ENCODE data around the gene SCYGR1. TPM values are rescaled to one million over a fixed set of nuclear protein-coding genes. Genes with fewer than 3 reads are reported as not detected.

Gene SCYGR1
- total and polyA plus RNA-seq, 2 of the 13 experiments (the other 11 are each of a cell fraction or from before 2014, with no cell fraction given), result not detected

GRCh38 chr2:227411990-227412350, 24.2 kb upstream of the SCYGR1 start:
- WGBS (ENCODE audit: low lambda C conversion rate), result 87% methylated on average over 3 of the region's 3 CpGs
- DNase-seq (ENCODE audit: low spot score), result no peak
- no peak overlapping the region for H3K27ac ChIP-seq (ENCODE audit: extremely low read length, insufficient read depth, low read length)
- no peaks in the 10 kb centered on the region for H3K79me2 ChIP-seq (ENCODE audit: insufficient read depth, low read length)
- no peaks in the 10 kb centered on the region for H3K36me3 ChIP-seq (replicated peaks in 1 of 2; ENCODE audit: control insufficient read depth in 1 of 2, insufficient read depth in 2 of 2, low read length in 2 of 2)
- no TSS peak for BruUV-seq (replicated peaks)
- in situ Hi-C loops (cut with HindIII; ENCODE audit: extremely low pct_ligation_motif_present, low pct_unique_long_range_greater_than_20kb) (no loop called here), intact Hi-C loops (cut with micrococcal nuclease; ENCODE audit: unreplicated experiment) (no loop called here)
- FAIRE-seq, result no peak
- ATAC-seq, result no peak
- CTCF ChIA-PET (ENCODE audit: low intra/inter-chr PET ratio, low total read pairs), result no interaction called here
- peaks cover 27% of the 10 kb centered on the region for H3K4me1 ChIP-seq (ENCODE audit: insufficient read depth, low read length)
- H3K4me2 ChIP-seq (ENCODE audit: low read depth, low read length), result no peak overlapping the region
- POLR2A ChIA-PET, result no interaction called here
- no peak overlapping the region for H3K4me3 ChIP-seq (replicated peaks in 1 of 3; ENCODE audit: insufficient read depth in 1 of 3, low read depth in 2 of 3, low read length in 3 of 3)
- H3K9me3 ChIP-seq (ENCODE audit: low read length), result no peaks in the 10 kb centered on the region
- H3K9ac ChIP-seq (ENCODE audit: insufficient read depth, low read depth, low read length), result no peak overlapping the region
- no peak overlapping the region for H2AFZ ChIP-seq (ENCODE audit: low read length)
- no peaks in the 10 kb centered on the region for H4K20me1 ChIP-seq (ENCODE audit: insufficient read depth, low read length)
- no peaks in the 10 kb centered on the region for H3K27me3 ChIP-seq (ENCODE audit: control insufficient read depth in 1 of 2, insufficient read depth in 2 of 2, low read length in 2 of 2)
- TF ChIP-seq ELF1 (CRISPR knock-in tag; IDR thresholded peaks at IDR 0.05) (no peak), ZSCAN22 (CRISPR knock-in tag; IDR thresholded peaks at IDR 0.05) (no peak), TFE3 (CRISPR knock-in tag; IDR thresholded peaks at IDR 0.05) (no peak), ARID4A (CRISPR knock-in tag; IDR thresholded peaks at IDR 0.05; ENCODE audit: borderline replicate concordance) (no peak), ZNF790 (CRISPR knock-in tag; IDR thresholded peaks at IDR 0.05; ENCODE audit: borderline replicate concordance) (no peak), ZBTB44 (CRISPR knock-in tag; IDR thresholded peaks at IDR 0.05) (no peak), ZNF235 (CRISPR knock-in tag; IDR thresholded peaks at IDR 0.05; ENCODE audit: borderline replicate concordance) (no peak), ZNF605 (CRISPR knock-in tag; IDR thresholded peaks at IDR 0.05) (no peak), ZNF737 (CRISPR knock-in tag; IDR thresholded peaks at IDR 0.05; ENCODE audit: borderline replicate concordance) (no peak), CHD2 (IDR thresholded peaks at IDR 0.05; ENCODE audit: low read depth, low read length) (no peak), KDM5A (IDR thresholded peaks at IDR 0.05; ENCODE audit: borderline replicate concordance, low read length) (no peak), DPF2 (CRISPR knock-in tag; IDR thresholded peaks at IDR 0.05; ENCODE audit: borderline replicate concordance, low read depth) (no peak)
- TF ChIP-seq, protein P1, sequence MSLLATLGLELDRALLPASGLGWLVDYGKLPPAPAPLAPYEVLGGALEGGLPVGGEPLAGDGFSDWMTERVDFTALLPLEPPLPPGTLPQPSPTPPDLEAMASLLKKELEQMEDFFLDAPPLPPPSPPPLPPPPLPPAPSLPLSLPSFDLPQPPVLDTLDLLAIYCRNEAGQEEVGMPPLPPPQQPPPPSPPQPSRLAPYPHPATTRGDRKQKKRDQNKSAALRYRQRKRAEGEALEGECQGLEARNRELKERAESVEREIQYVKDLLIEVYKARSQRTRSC (CRISPR knock-in tag; IDR thresholded peaks at IDR 0.05; ENCODE audit: low read depth), result no peak
- TF ChIP-seq, protein P2, sequence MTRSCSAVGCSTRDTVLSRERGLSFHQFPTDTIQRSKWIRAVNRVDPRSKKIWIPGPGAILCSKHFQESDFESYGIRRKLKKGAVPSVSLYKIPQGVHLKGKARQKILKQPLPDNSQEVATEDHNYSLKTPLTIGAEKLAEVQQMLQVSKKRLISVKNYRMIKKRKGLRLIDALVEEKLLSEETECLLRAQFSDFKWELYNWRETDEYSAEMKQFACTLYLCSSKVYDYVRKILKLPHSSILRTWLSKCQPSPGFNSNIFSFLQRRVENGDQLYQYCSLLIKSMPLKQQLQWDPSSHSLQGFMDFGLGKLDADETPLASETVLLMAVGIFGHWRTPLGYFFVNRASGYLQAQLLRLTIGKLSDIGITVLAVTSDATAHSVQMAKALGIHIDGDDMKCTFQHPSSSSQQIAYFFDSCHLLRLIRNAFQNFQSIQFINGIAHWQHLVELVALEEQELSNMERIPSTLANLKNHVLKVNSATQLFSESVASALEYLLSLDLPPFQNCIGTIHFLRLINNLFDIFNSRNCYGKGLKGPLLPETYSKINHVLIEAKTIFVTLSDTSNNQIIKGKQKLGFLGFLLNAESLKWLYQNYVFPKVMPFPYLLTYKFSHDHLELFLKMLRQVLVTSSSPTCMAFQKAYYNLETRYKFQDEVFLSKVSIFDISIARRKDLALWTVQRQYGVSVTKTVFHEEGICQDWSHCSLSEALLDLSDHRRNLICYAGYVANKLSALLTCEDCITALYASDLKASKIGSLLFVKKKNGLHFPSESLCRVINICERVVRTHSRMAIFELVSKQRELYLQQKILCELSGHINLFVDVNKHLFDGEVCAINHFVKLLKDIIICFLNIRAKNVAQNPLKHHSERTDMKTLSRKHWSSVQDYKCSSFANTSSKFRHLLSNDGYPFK (CRISPR knock-in tag; IDR thresholded peaks at IDR 0.05; ENCODE audit: borderline replicate concordance), result no peak

Data from HepG2 (cell line).